HUES6 (cell line): ENCODE results near the gene SMARCE1.
A peak's percentile ranks its signal among the peaks of the same experiment; 100 is the strongest.

ENCODE experiments used
- H3K27ac ChIP-seq: 2 replicates; pipeline ENCODE4 v1.7.0; 2013; ENCODE audit warnings: low read depth, mild to moderate bottlenecking, low read length, inconsistent platforms
- H3K27me3 ChIP-seq: 2 replicates; pipeline ENCODE4 v1.6.1; 2013; ENCODE audit warnings: low read length; ENCODE audit not compliant: control insufficient read depth, insufficient read depth
- H3K36me3 ChIP-seq: 2 replicates; pipeline ENCODE4 v1.6.1; 2013; ENCODE audit warnings: low read length; ENCODE audit not compliant: control insufficient read depth, insufficient read depth
- H3K4me1 ChIP-seq: 2 replicates; pipeline ENCODE4 v1.6.1; 2013; ENCODE audit warnings: low read length; ENCODE audit not compliant: control insufficient read depth, insufficient read depth
- H3K4me3 ChIP-seq: 2 replicates; pipeline ENCODE4 v1.5.1; 2013; ENCODE audit warnings: low read depth, low read length
- H3K9ac ChIP-seq: one replicate; pipeline ENCODE4 v1.6.1; 2013; ENCODE audit warnings: mild to moderate bottlenecking, low read length
- H3K9me3 ChIP-seq: 2 replicates; pipeline ENCODE4 v1.6.1; 2013; ENCODE audit warnings: low read depth, low read length; ENCODE audit not compliant: control insufficient read depth, insufficient read depth

The SMARCE1 gene

GRCh38 chr17:40647624-40648383 lies at the start of gene SMARCE1:
Gene SMARCE1 (minus strand): TSS chr17:40647818. CDS start chr17:40645802, 2,016 bp downstream.
- Histone ChIP-seq H3K9me3 (no peaks in the 10 kb centered on the region), H3K9ac (peak within 1 kb of the TSS; percentile 97), H3K4me3 (peak within 1 kb of the TSS; percentile 99), H3K27ac (peak within 1 kb of the TSS; percentile 100), H3K27me3 (no peaks in the 10 kb centered on the region), H3K4me1 (peaks cover 9% of the 10 kb centered on the region), H3K36me3 (peaks cover 33% of the 10 kb centered on the region)

GRCh38 chr17:40697297-40697696 lies 49.7 kb upstream of the SMARCE1 start:
- H3K4me3 ChIP-seq: no peak overlapping the region
- no peaks in the 10 kb centered on the region for H3K9me3 ChIP-seq
- no peak overlapping the region for H3K27ac ChIP-seq
- no peaks in the 10 kb centered on the region for H3K36me3 ChIP-seq
- H3K27me3 ChIP-seq: no peaks in the 10 kb centered on the region
- no peaks in the 10 kb centered on the region for H3K4me1 ChIP-seq
- no peak overlapping the region for H3K9ac ChIP-seq

GRCh38 chr17:40696651-40697072 lies 49.0 kb upstream of the SMARCE1 start:
- Histone ChIP-seq H3K4me1 (no peaks in the 10 kb centered on the region), H3K36me3 (no peaks in the 10 kb centered on the region), H3K27ac (no peak overlapping the region), H3K9me3 (no peaks in the 10 kb centered on the region), H3K27me3 (no peaks in the 10 kb centered on the region), H3K4me3 (no peak overlapping the region), H3K9ac (no peak overlapping the region)

GRCh38 chr17:40695874-40696472 lies 48.4 kb upstream of the SMARCE1 start:
- no peak overlapping the region for H3K9ac ChIP-seq
- H3K4me1 ChIP-seq: no peaks in the 10 kb centered on the region
- no peaks in the 10 kb centered on the region for H3K9me3 ChIP-seq
- no peaks in the 10 kb centered on the region for H3K36me3 ChIP-seq
- H3K27ac ChIP-seq: no peak overlapping the region
- no peak overlapping the region for H3K4me3 ChIP-seq
- no peaks in the 10 kb centered on the region for H3K27me3 ChIP-seq

- H3K9me3 ChIP-seq: no peaks in the 10 kb centered on the region
- H3K4me1 ChIP-seq: no peaks in the 10 kb centered on the region
- no peak overlapping the region for H3K4me3 ChIP-seq
- no peak overlapping the region for H3K27ac ChIP-seq
- H3K36me3 ChIP-seq: no peaks in the 10 kb centered on the region
- no peak overlapping the region for H3K9ac ChIP-seq
- no peaks in the 10 kb centered on the region for H3K27me3 ChIP-seq
Observed at GRCh38 chr17:40694584-40694983, 47.0 kb upstream of the SMARCE1 start.

GRCh38 chr17:40687106-40687505 lies 39.5 kb upstream of the SMARCE1 start:
- Histone ChIP-seq H3K9me3 (no peaks in the 10 kb centered on the region), H3K36me3 (no peaks in the 10 kb centered on the region), H3K27ac (no peak overlapping the region), H3K4me3 (no peak overlapping the region), H3K9ac (no peak overlapping the region), H3K27me3 (no peaks in the 10 kb centered on the region), H3K4me1 (no peaks in the 10 kb centered on the region)

- Histone ChIP-seq H3K9me3 (no peaks in the 10 kb centered on the region), H3K36me3 (no peaks in the 10 kb centered on the region), H3K9ac (no peak overlapping the region), H3K4me1 (no peaks in the 10 kb centered on the region), H3K27ac (no peak overlapping the region), H3K27me3 (no peaks in the 10 kb centered on the region), H3K4me3 (no peak overlapping the region)
Observed at GRCh38 chr17:40686192-40686591, 38.6 kb upstream of the SMARCE1 start.

- no peak overlapping the region for H3K27ac ChIP-seq
Observed at GRCh38 chr17:40680998-40681397, 33.4 kb upstream of the SMARCE1 start.

GRCh38 chr17:40679523-40679907 lies 31.9 kb upstream of the SMARCE1 start:
- H3K27me3 ChIP-seq: no peaks in the 10 kb centered on the region
- no peaks in the 10 kb centered on the region for H3K36me3 ChIP-seq
- no peak overlapping the region for H3K4me3 ChIP-seq
- no peaks in the 10 kb centered on the region for H3K9me3 ChIP-seq
- H3K4me1 ChIP-seq: no peaks in the 10 kb centered on the region
- H3K9ac ChIP-seq: no peak overlapping the region
- H3K27ac ChIP-seq: no peak overlapping the region

More at GRCh38 chr17:40680998-40681397, 33.4 kb upstream of the SMARCE1 start:
- no peak overlapping the region for H3K4me3 ChIP-seq
- no peaks in the 10 kb centered on the region for H3K9me3 ChIP-seq
- no peaks in the 10 kb centered on the region for H3K36me3 ChIP-seq
- no peaks in the 10 kb centered on the region for H3K4me1 ChIP-seq
- H3K9ac ChIP-seq: no peak overlapping the region
- no peaks in the 10 kb centered on the region for H3K27me3 ChIP-seq

- H3K4me3 ChIP-seq: no peak overlapping the region
- H3K4me1 ChIP-seq: no peaks in the 10 kb centered on the region
- no peaks in the 10 kb centered on the region; the same call in 1 of the 2 replicates for H3K27me3 ChIP-seq
- H3K36me3 ChIP-seq: no peaks in the 10 kb centered on the region
- H3K9ac ChIP-seq: no peak overlapping the region
- H3K9me3 ChIP-seq: no peaks in the 10 kb centered on the region
- no peak overlapping the region for H3K27ac ChIP-seq
Observed at GRCh38 chr17:40678902-40679522, 31.4 kb upstream of the SMARCE1 start.

- H3K9ac ChIP-seq: no peak overlapping the region
- no peaks in the 10 kb centered on the region for H3K4me1 ChIP-seq
- H3K27ac ChIP-seq: no peak overlapping the region
- no peak overlapping the region for H3K4me3 ChIP-seq
- no peaks in the 10 kb centered on the region for H3K9me3 ChIP-seq
- no peaks in the 10 kb centered on the region for H3K36me3 ChIP-seq
- no peaks in the 10 kb centered on the region; the same call in 1 of the 2 replicates for H3K27me3 ChIP-seq
Observed at GRCh38 chr17:40675905-40676304, 28.3 kb upstream of the SMARCE1 start.
